HG02973 (cell line): Measurements from ENCODE around the gene SLIT3.

Experiments used
- ATAC-seq: cut with Tn5 transposase; IDR thresholded peaks from one replicate; pipeline ENCODE4 v1.9.1; 2021; ENCODE audit warnings: moderate library complexity; ENCODE audit not compliant: unreplicated experiment

Gene SLIT3

DNA sequence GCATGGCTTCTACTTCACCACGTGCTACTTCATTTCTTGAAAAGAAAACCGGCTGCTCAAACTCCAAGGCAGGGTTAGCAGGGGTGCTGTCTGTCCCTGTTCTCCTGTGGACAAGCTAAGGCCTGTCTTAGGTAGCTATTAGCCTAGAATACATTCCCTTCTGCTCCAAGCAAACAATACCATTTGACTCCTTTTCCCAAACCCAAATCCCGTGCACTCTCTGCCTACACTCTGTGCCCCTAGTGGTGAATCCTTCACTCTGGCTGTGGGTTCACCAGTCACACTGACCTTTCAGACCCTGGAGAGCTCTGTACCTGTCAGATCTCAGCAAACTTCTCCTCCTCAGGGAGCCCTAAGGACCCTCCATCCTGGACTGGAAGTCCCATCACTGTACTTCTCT is 211.6 kb downstream of the SLIT3 start:
- ATAC-seq, result no peak

DNA sequence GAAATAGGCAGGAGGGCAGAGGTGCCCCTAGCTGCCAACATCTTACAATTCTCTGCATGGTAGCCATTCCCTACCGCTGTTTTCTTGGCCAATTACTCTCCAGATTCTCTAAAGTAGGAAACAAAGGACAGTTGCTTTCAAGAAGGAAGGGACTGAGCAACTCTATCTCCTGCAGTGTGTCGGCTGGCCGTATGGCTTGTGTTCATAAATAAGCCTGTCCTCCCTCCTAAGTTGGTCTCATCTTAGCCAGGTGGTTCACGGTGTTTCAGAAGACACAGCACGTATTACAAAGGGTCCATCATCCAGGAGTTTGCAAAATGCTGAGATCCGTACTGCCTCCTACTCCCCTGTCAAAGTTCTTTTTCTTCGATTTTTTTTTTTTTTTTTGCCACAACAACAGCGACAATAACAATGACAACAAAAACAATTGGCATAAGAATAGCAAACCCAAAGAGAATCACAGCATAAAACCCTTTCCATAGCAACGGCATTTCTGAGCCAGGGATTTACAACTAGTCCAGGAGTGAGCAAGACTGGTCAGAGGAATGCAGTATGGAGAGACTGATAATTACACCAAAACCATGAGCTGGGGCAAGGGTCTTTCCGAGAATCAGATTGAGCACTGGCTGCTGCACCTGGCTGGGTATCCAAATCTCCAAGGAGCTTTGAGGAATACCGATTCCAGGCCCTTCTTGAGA is 212.8 kb downstream of the SLIT3 start:
- ATAC-seq, result no peak

DNA sequence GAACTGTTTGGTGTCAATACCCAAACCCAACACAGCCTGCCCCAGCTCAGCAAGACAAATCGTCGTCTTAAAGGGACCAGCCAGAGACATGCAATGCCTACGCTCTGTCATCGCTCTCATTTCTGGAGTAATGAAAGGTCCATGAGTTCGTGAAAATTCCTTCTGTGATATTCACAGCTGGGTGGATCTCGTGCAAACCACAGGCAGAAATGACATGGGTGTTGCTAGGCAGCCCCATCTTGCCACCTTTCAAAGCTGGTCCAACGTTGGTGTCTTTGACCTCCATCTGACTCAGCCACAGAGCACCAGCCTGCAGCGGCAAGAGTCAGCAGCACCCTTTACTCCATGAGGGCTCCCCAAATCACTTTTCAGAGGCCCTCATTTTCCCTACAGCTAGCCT is 215.3 kb downstream of the SLIT3 start:
- ATAC-seq, result no peak

DNA sequence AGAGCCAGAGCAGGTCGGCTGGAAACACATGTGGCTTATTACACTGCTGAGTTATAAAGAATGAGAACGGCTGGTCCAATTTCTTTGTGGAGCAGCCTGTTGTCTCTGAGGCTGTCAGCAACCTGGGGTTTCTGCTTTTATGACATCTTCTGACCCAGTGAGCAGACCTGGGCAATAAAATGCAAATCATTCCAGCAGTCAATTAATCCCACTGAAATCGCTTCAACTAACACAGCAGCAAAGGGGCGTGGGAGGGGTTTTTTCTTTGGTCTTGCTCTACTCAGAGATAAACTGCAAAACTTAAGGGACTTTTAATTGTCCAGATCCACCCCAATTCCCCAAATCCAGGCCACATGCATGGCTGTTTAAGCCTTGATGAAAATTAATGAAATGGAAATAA is 215.7 kb downstream of the SLIT3 start:
- no peak for ATAC-seq

DNA sequence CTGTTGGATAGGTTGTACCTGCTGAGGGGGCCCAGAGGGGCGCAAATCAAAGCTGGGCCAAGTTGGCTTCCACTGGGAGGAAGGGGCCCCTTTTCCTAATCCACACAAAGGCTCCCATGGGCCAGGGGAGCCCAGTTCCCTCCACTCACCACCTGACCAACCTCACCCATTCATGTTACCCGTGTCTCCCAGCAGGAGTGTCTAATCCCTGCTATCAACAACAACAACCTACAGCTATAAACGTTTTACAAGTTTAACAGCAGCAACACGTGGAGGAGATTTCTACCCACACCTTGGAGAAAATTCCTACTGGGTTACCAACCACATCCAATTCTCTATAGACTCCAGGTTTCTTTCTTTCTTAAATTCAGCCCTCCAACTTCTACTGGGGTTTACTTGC is 216.2 kb downstream of the SLIT3 start:
- no peak for ATAC-seq

DNA sequence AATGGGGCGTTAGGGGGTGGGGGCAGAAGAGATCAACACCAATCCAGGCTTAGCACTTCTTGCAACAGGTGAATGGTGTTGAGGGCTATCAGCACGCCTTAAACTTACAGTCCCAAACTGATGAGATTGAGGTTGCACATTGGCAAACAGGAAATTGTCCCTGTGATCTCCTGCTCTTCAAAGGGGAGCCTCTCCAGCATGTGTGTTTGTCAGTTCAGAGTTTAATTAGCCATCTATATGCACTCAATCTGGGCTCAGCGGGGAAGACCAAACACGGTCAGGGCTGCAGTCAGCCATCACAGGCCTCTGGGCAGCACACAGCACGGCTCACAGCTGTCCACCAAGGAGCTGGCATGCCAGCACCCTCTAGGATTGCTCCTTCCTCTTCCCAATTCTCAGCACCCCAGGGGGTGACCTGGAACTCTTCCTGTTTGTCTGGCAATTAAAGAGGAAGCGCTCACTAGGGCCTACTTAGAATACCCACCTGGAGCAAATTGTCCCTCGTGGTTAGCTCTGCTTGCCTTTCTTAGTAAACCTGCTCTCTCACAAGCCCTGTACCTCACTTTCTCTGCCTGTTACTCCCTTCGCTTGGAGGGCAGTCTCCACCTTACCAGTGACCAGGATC is 217.4 kb downstream of the SLIT3 start:
- ATAC-seq, result no peak

DNA sequence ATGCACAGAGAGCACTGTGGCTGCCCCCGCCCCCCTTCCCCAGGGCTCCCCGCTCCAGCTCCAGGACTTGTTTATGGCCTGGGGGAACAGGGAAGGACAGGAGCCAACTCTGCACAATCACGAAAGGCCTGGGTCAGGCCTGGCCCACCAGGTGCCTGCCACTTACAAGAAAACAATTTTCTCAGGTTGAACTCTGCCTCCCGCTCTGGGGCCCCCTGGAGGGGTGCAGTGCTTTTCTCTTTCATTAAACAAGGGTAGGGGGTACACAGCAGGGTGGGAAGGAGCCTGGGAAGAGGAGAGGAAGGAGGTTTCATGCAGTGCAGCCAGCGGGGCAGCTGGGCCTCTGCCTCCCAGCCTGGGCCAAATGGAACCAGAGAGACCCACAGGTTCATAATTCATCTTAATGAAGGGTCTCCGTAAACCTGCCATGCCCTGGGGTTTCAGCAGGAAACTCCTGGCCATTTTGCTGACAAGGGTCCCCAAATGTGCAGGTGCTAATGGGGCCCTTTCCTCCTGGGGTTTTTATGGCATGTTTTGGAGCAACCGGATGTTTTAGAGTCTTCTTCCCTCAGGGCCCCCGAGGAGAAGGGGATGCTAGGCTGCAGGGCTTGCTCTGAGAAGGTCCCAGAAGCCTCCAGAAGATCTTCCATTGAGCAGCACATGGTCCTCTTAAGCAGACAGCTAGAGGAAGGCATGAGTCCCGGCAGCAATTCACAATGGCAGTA is 219.8 kb downstream of the SLIT3 start:
- ATAC-seq, result no peak

DNA sequence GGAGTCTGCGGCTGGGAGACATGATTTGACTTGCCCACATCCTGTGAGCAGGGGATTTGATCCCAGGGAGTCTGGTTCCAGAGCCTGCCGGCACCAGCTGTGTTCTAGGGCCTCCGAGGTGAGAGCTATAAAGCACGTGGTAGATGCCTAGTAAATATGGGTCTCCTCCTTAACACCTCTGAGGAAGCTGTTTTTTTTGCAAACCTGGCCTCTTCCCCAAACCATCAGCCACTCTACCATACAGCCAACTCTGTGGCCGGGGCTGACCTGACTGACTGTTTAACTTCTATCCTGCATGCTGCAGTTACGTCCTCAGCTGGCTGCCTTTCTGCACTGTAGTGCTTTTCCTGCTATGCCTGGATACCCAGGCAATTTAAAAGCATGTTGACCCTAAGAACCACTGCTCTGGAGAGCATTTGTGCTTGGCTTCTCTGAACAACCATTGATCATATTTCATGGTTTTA is 220.5 kb downstream of the SLIT3 start:
- no peak for ATAC-seq

DNA sequence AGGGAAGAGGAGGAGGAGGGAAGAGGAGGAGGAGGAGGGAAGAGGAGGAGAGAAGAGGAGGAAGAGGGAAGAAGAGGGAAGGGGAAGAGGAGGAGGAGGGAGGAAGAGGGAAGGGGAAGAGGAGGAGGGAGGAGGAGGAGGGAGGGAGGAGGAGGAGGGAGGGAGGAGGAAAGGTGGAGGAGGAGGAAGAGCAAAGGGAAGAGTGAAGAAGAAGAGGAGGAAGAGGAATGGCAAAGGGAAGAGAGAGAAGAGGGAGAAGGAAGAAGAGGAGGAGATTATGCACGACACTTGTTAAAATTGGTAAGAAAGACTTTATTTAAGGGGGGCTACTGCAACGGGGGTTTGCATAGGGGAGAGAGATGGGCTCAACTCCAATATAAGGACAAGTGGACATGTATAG is 221.2 kb downstream of the SLIT3 start:
- ATAC-seq, result no peak

DNA sequence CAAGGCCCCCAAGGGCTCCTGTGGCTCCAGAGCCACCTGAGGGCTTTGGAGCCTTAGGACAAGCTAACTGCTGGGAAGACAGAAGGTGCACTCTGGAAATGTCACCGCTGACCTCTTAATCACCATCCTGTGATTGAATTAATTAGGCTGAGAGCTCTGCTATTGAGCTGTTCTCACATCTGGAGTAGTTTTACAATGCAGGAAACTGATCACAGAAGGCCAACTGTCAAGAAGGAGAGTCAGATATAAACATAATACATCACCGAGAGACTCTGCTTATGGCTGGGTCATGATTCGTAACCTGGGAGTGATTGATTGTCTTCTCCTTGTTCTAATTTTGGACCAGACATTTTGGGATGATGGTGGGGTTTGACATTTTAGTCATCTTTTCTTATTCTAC is 226.1 kb downstream of the SLIT3 start:
- no peak for ATAC-seq

DNA sequence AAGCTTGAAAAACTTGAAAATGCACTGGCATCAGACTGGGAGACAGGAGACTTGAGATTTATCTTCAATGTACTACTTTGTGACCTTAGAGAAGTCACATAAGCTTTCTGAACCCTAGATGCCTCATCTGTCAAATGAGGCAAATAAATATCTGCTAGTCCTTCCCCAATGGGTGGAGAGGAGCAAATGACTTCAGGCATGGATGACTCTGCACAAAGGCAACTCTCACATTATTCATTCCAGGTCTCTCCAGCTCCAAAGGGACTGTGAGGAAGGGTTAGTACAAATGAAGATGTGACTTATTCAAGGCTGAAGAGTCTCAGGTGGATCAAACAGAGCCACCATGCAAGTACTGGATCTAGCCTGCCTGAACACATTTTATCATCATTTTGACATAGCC is 228.7 kb downstream of the SLIT3 start:
- no peak for ATAC-seq

DNA sequence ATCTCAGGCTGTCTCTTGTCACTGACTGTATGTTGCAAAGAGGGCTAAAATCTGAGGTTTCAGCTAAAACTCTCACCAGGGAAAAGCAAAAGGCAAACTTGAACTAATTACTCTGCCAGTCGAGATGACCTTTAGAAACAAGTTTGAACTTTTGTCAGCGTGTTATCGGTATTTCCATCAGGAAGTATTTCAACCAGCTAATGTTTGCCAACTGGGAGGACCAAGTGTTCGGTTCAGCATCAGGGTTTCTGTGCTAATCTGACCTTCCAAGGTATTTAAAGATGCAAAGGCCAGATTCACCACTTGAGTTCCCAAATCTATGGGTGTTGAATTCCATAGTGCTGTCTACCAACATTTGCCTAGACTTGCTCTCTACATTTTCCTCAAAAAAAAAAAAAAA is 230.5 kb downstream of the SLIT3 start:
- ATAC-seq, result no peak

DNA sequence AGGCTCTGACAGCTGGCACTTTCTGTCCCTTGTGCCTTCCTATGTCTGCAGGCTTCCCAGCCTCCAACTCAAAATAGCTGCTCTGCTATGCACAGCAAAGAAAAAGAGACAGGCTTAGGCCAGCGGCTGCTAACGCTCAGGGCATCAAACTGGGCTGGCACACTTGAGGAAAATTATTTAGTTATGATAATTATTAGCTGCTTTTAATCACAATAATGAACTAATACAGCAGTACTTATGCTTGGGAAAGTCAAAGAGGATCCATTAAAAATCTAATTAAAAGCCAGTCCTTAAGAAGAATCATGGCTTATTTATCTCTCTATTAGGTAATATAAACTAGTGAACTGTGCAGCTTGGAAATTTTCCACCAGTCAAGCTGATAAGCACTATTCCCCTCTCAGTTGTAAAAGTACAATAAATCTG is 233.2 kb downstream of the SLIT3 start:
- no peak for ATAC-seq

DNA sequence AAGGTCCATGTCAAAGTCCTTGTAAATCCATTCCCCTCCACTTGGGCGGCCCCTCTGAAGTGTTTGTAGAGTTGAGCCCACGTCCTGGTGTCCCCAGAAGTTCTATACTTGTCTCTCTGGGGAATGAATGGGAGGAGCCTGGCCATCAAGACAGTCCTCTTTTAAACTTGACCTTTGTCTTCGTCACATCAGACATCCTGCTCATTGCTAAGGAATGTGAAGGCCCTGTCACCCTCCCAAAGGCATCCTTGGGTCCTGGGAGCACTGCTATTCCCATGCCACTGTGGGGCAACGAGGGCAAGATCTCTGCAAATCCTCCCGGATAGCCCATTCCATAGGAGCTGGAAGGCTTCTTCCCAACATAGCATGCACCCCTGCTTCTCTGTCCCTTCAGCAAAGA is 235.5 kb downstream of the SLIT3 start:
- no peak for ATAC-seq

DNA sequence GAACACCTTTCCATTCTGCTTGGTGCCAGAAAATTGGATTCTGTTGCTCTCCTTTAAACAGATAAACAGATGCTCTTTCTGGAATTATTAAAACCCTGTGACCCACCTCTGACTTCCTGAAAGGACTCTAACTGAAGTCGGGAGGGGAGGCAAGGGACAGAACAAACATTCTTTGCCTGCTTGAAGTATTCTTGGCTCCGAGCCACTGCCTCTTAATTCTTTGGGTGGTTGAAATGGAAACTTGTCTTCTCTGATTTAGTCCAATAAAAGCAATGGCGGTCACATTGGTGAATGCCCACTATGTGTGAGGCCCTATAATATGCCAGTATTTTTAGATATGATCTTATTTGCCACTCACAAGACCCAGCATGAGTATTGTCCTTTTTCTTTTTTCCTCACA is 236.8 kb downstream of the SLIT3 start:
- no peak for ATAC-seq

DNA sequence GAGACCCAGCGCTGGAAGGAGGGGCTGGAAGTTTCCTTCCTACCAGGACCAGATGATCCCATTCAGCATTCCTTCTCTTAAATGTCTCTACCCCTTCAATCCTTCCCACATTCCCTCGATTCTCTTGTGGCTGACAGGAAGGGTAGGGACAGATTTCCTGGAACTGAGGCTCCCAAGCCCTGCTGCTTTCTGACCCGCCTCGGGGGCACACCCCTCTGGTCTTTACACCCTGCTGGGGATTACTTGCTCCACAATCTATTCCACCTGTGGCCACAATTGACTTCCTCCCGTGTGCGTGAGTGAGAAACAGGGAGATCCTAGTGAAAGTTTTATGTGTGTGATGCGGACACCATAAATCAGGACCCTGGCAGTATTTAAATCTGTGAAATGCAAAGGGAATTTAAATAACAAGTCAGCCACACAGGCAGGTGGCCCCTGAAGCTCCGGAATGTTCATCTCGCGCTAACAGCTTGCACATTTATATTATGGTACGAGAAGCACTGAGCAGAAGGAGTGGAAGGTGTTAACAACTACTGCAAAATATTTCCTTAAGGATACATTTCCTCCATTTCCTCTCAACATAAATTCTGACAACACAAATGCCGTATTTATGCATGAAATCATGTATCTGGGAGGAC is 237.5 kb downstream of the SLIT3 start:
- ATAC-seq, result no peak

DNA sequence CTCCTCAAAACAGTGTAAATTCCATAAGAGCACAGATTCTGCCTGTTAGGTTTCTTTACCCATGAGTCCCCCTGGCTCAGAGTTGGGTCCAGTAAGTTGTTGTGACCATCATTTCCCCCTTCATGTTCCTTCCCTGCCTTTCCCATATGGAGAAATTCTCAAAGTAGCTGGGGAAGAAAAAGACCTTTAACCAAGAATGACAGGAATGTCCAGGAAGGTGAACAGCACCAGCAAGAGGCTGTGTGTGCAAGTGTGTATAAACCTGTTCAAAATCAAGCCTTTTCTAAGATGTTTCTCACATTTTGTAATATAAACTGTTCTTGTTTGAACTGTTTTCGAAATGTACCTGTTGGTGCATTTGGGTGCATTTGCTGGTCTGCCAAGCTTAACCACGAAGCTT is 238.2 kb downstream of the SLIT3 start:
- ATAC-seq, result no peak

DNA sequence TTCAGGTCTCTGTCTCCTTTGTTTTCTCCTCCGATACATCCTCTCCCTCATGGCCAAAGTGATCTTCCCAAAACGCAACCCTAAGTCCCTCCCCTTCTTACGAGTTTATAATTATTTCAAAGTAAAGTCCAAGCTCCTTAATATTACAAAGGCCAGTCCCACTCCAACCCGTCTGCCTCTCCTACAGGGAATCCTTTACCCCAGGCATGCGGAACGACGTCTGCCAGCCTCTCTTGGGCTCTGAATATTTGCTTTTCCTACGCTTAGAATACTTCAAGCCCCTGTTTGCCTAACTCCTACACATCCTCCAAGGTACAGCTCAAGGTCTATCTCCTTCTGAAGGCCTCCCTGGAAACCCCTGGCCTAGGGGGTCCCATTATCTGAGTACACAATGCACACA is 246.4 kb downstream of the SLIT3 start:
- ATAC-seq, result no peak

DNA sequence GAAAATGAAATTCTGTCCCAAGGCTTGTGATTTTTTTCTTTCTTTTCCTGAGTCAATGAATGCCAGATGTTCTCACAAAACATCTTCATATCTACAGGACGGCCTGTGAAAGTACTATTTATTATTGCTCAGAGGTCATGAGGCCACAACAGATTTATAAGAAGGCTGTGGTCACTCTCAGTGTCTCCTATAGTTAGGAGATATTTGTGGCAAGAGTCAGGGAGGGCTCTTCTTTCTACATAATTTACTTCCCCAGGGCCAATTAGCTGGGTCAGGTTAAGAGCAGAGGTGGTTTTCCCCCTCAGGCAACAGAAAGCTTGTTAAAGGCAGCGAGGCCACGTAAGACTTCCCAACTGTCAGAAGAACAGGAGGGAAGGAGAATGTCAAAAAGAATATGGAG is 248.7 kb downstream of the SLIT3 start:
- no peak for ATAC-seq

DNA sequence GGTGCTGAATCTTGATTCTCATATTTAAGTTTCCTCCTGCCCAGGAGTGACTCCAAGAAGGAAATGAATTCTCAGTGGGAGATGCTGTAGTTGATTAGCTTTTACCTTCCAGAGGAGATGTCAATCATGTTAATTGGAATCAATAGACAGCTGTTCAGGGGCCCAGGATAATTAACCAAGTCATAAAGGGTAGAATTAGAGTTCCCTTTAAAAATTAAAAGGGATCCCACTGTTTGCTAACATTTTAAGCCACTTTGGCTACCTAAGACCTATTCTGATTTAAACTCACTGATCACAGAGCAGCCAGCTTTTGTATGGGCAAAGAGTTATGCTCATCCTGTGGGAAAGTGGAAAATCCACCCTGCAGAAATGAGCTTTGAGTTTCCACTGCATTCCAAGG is 249.6 kb downstream of the SLIT3 start:
- no peak for ATAC-seq

DNA sequence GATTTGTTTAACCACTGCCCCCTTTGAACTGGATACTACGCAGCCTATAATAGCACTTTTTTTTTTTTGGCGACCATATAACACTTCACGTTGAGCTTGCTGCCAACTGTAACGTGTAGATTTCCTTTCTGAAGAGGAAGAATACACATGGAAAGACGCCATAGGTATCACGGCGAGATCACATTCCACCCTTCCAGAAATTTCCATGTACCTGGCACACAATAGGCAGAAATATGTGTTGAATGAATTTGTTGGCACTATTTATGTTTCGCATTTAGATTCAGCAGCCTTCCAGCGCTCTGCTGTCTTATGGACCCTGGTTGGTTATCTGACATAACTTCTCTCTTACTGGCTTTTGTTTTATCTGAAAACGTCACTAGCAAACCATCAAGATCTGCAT is 250.3 kb downstream of the SLIT3 start:
- ATAC-seq, result no peak

DNA sequence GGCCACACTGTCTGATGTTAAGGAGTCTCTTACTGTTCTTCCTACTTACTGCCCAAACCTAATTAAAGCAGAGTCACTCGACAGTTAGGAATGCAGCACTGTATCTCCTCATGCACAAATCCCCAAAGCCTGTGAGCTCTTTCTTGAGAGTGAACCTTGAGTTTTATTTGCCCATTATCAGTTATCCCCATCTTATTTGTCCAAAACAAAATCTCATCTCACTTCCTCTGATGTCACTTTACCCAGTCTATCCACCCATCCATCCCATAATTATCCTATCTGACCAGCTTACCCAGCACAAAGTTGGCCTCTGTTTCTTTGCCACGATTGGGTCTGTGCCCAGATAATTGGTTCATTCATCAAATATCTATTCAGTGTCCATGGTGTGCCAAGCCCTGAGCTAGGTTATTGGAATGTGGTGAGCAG is 250.8 kb downstream of the SLIT3 start:
- no peak for ATAC-seq
